ENCODE data around the gene GALNT10.

The GALNT10 gene

GRCh38 chr5:154300207-154300883 is 109.8 kb downstream of the GALNT10 start:
- DNase-seq = no peak

GRCh38 chr5:154301726-154302125 is 111.2 kb downstream of the GALNT10 start:
- no peak for DNase-seq

GRCh38 chr5:154302161-154302560 is 111.6 kb downstream of the GALNT10 start:
- DNase-seq = peak; percentile 63

- no peak for DNase-seq
Observed at GRCh38 chr5:154303133-154303532, 112.6 kb downstream of the GALNT10 start.

- no peak for DNase-seq
Observed at GRCh38 chr5:154308443-154309370, 118.2 kb downstream of the GALNT10 start.

- DNase-seq = no peak
Observed at GRCh38 chr5:154309371-154309745, 118.8 kb downstream of the GALNT10 start.

GRCh38 chr5:154309805-154310204 is 119.3 kb downstream of the GALNT10 start:
- no peak for DNase-seq

- peak; percentile 6 for DNase-seq
Observed at GRCh38 chr5:154311362-154311761, 120.8 kb downstream of the GALNT10 start.

GRCh38 chr5:154312000-154312399 is 121.5 kb downstream of the GALNT10 start:
- DNase-seq = no peak

- DNase-seq = no peak
Observed at GRCh38 chr5:154312576-154312975, 122.0 kb downstream of the GALNT10 start.

GRCh38 chr5:154313360-154314017 is 123.0 kb downstream of the GALNT10 start:
- DNase-seq = no peak

GRCh38 chr5:154315196-154315595 is 124.7 kb downstream of the GALNT10 start:
- DNase-seq = no peak

- no peak for DNase-seq
Observed at GRCh38 chr5:154315756-154316155, 125.2 kb downstream of the GALNT10 start.

- DNase-seq = peak; percentile 47
Observed at GRCh38 chr5:154316223-154316935, 125.8 kb downstream of the GALNT10 start.

- no peak for DNase-seq
Observed at GRCh38 chr5:154317916-154318315, 127.4 kb downstream of the GALNT10 start.

- DNase-seq = no peak
Observed at GRCh38 chr5:154318691-154319090, 128.2 kb downstream of the GALNT10 start.

GRCh38 chr5:154319736-154320135 is 129.2 kb downstream of the GALNT10 start:
- DNase-seq = no peak

GRCh38 chr5:154320224-154321089 is 129.9 kb downstream of the GALNT10 start:
- no peak for DNase-seq

- DNase-seq = no peak
Observed at GRCh38 chr5:154321546-154321945, 131.0 kb downstream of the GALNT10 start.

- DNase-seq = no peak
Observed at GRCh38 chr5:154324033-154324432, 133.5 kb downstream of the GALNT10 start.

GRCh38 chr5:154325566-154325965 is 135.0 kb downstream of the GALNT10 start:
- DNase-seq = no peak

GRCh38 chr5:154329062-154329461 is 138.5 kb downstream of the GALNT10 start:
- DNase-seq = no peak
